Right ventricle myocardium inferior (tissue), 1 donor: Measurements from ENCODE around the gene ADAMTS6. TPM values are rescaled to one million over a fixed set of nuclear protein-coding genes. Genes with fewer than 3 reads are reported as not detected.

Experiments
- ATAC-seq: fragments of 200-7000 bp; cut with Tn5 transposase; one replicate; pipeline ENCODE4 v1.9.1; 2020; ENCODE audit warnings: mild to moderate bottlenecking, moderate library complexity
- DNase-seq: peaks from one replicate; pipeline ENCODE4 v3.0.0; 2021; ENCODE audit errors: missing footprints
- intact Hi-C: fragments of 100-400 bp; cut with DNase I; formaldehyde crosslinking; loops from one replicate; pipeline ENCODE4 v1.11.0; 2022
- total RNA-seq: library from RNA; stranded (reverse); fragmentation: NEBNext Ultra II Directional; extraction: Animal tissue kit (Norgen Biotek cat#: 25700); gene quantifications from one replicate; pipeline ENCODE4 v1.2.1, GENCODE V29; 2021
- donor health status: DM: no; HTN: yes; CAD: no; lungs with severe emphysema.

ADAMTS6 gene
- total RNA-seq, 1 donor from 2014 or later = 0.73 TPM

DNA sequence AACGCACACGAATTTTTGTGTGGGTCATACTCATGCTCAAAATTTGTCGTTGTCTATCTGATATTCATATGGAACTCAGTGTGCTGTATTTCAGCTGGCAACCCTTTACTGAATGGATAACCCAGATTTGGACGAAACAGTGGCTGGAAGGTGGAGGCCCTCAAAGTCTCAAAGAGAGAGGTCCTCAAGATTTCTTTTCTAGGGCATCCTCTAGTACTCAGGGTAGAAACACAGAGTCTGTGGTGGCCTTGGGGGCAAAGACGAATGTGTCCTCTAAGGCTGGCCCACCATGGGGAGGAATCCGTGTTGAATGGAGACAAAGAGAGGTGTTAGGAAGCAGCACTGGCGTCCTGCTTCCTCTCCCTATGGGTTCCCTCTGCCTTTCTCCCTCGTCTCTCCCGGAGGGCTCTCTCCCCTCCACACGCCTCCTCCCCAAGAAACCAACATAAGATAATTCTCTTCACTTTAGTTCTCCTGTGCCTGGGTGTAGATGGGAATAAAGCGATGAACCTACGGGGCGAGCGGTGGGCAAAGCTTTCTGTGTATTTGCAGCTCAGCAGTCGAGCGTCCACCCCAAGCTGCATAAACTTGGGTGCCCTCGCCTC, 379.2 kb downstream of the ADAMTS6 start:
- DNase-seq (peak; percentile 44), ATAC-seq (peak; percentile 7)
- intact Hi-C loops = loop anchor here (1.0 to 5.0 kb wide), 5 partner anchors 65 to 381 kb away; no protein-coding TSS in a partner anchor

DNA sequence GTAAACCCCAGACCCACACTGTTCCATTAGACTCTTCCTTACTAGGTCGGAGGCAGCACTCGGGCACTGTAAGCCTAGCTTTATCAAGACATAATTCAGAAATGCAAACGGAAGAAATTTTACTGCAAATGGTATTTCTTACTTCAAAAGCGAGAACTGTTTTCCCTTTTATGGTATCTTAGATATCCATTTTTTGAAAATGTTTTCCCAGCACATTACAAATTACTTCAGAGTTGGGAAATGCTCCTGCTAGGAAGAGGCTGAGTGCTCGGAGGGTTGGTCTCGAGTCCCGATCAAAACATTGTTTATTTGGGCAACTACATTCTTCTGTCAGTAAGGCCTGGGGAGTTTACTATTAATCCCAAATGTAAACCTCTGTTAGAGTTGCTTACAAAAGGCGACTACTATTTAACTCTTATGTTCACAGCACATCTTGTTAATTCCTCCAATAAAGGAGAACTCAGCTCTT, 380.1 kb downstream of the ADAMTS6 start:
- peak; percentile 15 for ATAC-seq
- intact Hi-C loops = loop anchor here (1.0 to 5.0 kb wide), 5 partner anchors 64 to 382 kb away; no protein-coding TSS in a partner anchor
- no peak for DNase-seq

GRCh38 chr5:65100911-65101631, 380.6 kb downstream of the ADAMTS6 start:
- intact Hi-C loops = loop anchor here (5.0 kb wide), 4 partner anchors 64 to 289 kb away; no protein-coding TSS in a partner anchor
- DNase-seq = peak; percentile 68

More at GRCh38 chr5:65100911-65101631, 380.6 kb downstream of the ADAMTS6 start:
- ATAC-seq = peak; percentile 72

Other genes with a start within 250 kb of the ADAMTS6 start
- 2.0 TPM for gene CENPK, start 81.2 kb upstream of the ADAMTS6 start, total RNA-seq
- 17.6 TPM for gene PPWD1, start 81.4 kb upstream of the ADAMTS6 start, total RNA-seq
- gene TRIM23, start 142.4 kb upstream of the ADAMTS6 start, total RNA-seq = 18.1 TPM
- gene SHLD3, start 143.1 kb upstream of the ADAMTS6 start, total RNA-seq = 1.7 TPM
- gene TRAPPC13, start 143.1 kb upstream of the ADAMTS6 start, total RNA-seq = 18.2 TPM
- 4.3 TPM for gene SGTB, start 240.2 kb upstream of the ADAMTS6 start, total RNA-seq
- gene NLN, start 240.3 kb upstream of the ADAMTS6 start, total RNA-seq = 16.5 TPM